Pericardium fibroblast (primary cell): ENCODE measurements around the gene CLRN3. TPM values are rescaled to one million over a fixed set of nuclear protein-coding genes. Genes with fewer than 3 reads are reported as not detected.

Experiments used
- total RNA-seq: library from RNA; depleted of rRNA; stranded (reverse); fragments of >200 nt; gene quantifications from 2 replicates; pipeline ENCODE4 v1.2.3, GENCODE V29; 2015

Gene CLRN3
- total RNA-seq, result not detected in 2 replicates

GRCh38 chr10:127892743-127893142 lies at the start of gene CLRN3:
Gene CLRN3 (minus strand): TSS chr10:127892941. CDS start chr10:127892784, 157 bp downstream.

DNA sequence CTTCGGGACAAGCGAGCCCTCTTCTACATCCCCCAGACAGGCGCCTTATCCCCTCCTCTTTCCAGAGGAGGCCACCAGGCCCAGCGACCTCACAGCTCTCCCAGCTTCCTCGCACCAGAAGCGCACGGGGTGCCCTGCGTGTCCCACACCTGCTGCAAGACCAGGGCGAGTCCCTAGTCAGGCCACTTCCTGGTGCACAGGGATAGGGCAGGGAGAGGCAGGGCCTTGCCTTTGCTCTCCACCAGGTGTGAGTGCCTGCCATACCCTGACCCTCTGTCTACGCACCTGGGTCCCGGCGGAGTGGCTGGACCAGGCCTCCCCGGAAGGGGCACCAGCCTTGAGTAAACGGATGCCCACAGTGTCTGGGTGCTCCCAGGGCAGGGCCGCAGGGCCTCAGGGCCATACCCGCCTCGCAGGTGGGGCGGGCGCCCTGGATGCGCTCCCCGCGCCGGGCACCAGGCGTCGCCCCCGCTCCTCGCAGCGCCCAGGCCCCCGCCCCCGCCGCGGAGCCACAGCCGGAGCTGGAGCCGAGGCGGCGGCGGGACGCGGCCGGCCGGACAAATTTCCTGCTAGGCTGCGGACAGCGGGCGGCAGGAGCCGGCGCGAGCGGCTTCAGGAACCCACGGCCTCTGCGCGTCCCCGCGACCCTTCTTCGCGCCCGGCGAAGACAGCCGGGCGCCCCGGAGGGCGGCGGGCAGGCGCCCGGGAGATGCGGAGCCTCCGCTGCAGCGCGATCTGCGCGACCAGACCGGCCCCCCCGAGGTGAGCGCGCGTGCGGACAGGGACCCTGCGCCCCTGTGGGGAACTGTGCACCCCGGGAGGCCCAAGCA lies 14.0 kb upstream of the CLRN3 start, which contains the start of gene PTPRE:
Gene PTPRE (plus strand): TSS at position 556 of the 830 bp plus-strand sequence. CDS start 133,779 bp downstream, outside the sequence.

Other genes with a start within 250 kb of the CLRN3 start
- gene FOXI2, start 155.8 kb downstream of the CLRN3 start, total RNA-seq, result not detected in 2 replicates
- 0.43 and 1.1 TPM in 2 replicates for gene PTPRE, start 14.2 kb upstream of the CLRN3 start, total RNA-seq
- 0.58 and 0.60 TPM in 2 replicates for gene MKI67, start 233.5 kb upstream of the CLRN3 start, total RNA-seq